ENCODE results near the gene CTDP1. TPM values are rescaled to one million over a fixed set of nuclear protein-coding genes. Genes with fewer than 3 reads are reported as not detected.

Gene CTDP1
- total and polyA plus RNA-seq, 9 of the 15 experiments (the other 6 are each of a cell fraction or from before 2014, with no cell fraction given): 0.07 to 19.2 (median 4.0) TPM

- H3K9me1 ChIP-seq (ENCODE audit: control insufficient read depth, insufficient read depth, low read length): no peaks in the 10 kb centered on the region
- H3K27me3 ChIP-seq (ENCODE audit: control insufficient read depth in 2 of 2, insufficient read depth in 2 of 2, low read length in 2 of 2): peaks cover 27 to 58% of the 10 kb centered on the region in 2 experiments; a peak in 4 of 5 replicates
- H3K4me2 ChIP-seq (ENCODE audit: insufficient read depth, low read length): no peak overlapping the region
- no peak overlapping the region for H3K9ac ChIP-seq (ENCODE audit: insufficient read depth in 1 of 2, low read depth in 2 of 2, low read length in 2 of 2)
- CTCF ChIA-PET (ENCODE audit: low intra/inter-chr PET ratio): no interaction called here
- ATAC-seq (no peak), FAIRE-seq (no peak), DNase-seq (ENCODE audit: extremely low read depth in 1 of 4, low spot score in 3 of 4) (no peak)
- H3K9me3 ChIP-seq (replicated peaks; ENCODE audit: control insufficient read depth, insufficient read depth, low read depth, low read length): no peaks in the 10 kb centered on the region
- no peaks in the 10 kb centered on the region for H3K79me2 ChIP-seq (ENCODE audit: control insufficient read depth, insufficient read depth, low read length)
- POLR2A ChIA-PET: no interaction called here
- BruUV-seq (replicated peaks): no TSS peak
- H2AFZ ChIP-seq (ENCODE audit: low read depth, low read length): no peak overlapping the region
- no peak overlapping the region for H3K27ac ChIP-seq (ENCODE audit: extremely low read depth, low read depth, low read length)
- TF ChIP-seq MEIS2 (IDR thresholded peaks at IDR 0.05; ENCODE audit: partially characterized antibody) (no peak), CEBPB (tag; IDR thresholded peaks at IDR 0.05) (peak; percentile 86), CEBPG (CRISPR knock-in tag; IDR thresholded peaks at IDR 0.05) (no peak), CEBPG (tag; conservative IDR thresholded peaks at IDR 0.05 in 1 of 2, IDR thresholded peaks at IDR 0.05 in 1 of 2) (peak; percentile 33 to 46; a peak in 2 of 4 replicates)
- in situ Hi-C loops (cut with MboI): no loop called here
- intact Hi-C loops (cut with micrococcal nuclease): no loop called here
- H3K4me1 ChIP-seq (replicated peaks in 1 of 2; ENCODE audit: control insufficient read depth in 2 of 2, insufficient read depth in 2 of 2, low read length in 2 of 2): peaks cover 0 to 4% of the 10 kb centered on the region in 2 experiments; a peak in 3 of 5 replicates
- no peaks in the 10 kb centered on the region for H3K36me3 ChIP-seq (ENCODE audit: control insufficient read depth, insufficient read depth, low read length)
- H4K20me1 ChIP-seq (replicated peaks; ENCODE audit: control insufficient read depth, insufficient read depth, low read length): no peaks in the 10 kb centered on the region
- no peak overlapping the region for H3K4me3 ChIP-seq
- WGBS (ENCODE audit: insufficient coverage, low coverage, missing lambda C conversion rate): under 1% methylated on average over 21 of the region's 21 CpGs
These were observed 111.7 kb downstream of the CTDP1 start for GRCh38 chr18:79790996-79791972.
